ENCODE results near the gene PGAP6. TPM values are rescaled to one million over a fixed set of nuclear protein-coding genes. Genes with fewer than 3 reads are reported as not detected.
"Not testable (repeated sequence)": the region's sequence is repeated elsewhere in the genome, so short reads cannot be mapped to it uniquely, and the experiment has no call there.

The PGAP6 gene
- total RNA-seq, 2 experiments from 2014 or later, result 59.2 to 59.9 TPM

DNA sequence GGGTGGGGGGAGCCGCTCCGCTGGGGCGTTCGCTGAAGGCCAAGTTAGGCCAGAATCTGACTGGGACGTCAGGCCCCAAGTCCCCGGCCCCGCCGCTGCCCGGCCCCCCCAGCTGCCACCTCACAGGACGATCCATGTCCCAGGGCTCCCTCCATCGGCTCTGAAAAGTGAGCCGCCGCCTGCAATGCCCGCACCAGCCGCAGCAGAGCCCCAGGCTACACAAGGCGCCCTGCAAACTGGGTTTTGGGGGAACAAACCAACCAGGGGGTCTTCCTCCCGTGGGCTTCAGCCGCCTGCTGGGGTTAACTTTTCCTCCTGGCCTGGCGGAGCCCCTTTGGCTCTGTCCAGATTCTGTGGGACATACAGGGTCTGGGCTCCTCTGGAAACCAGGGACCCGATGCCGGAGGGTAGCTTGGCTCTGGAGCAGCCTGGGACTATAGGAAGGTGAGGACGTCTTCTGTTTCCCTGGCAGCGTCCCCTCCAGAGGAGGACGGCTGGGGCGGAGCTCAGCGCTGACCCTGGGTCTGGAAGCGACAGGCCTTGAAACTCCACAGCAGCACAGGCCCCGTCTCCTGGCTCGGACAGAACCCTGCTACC lies 16.1 kb upstream of the PGAP6 start:
- Mint-ChIP-seq H3K27me3 (peaks cover 11% of the 10 kb centered on the region), H3K4me3 (peak overlapping the region; percentile 56), H3K27ac (no peak overlapping the region), H3K9me3 (no peaks in the 10 kb centered on the region), H3K36me3 (ENCODE audit: low read depth) (no peaks in the 10 kb centered on the region), H3K4me1 (peaks cover 31% of the 10 kb centered on the region)
- ChIA-PET CTCF (no interaction called here), POLR2A (no interaction called here)
- peak; percentile 37 for DNase-seq

DNA sequence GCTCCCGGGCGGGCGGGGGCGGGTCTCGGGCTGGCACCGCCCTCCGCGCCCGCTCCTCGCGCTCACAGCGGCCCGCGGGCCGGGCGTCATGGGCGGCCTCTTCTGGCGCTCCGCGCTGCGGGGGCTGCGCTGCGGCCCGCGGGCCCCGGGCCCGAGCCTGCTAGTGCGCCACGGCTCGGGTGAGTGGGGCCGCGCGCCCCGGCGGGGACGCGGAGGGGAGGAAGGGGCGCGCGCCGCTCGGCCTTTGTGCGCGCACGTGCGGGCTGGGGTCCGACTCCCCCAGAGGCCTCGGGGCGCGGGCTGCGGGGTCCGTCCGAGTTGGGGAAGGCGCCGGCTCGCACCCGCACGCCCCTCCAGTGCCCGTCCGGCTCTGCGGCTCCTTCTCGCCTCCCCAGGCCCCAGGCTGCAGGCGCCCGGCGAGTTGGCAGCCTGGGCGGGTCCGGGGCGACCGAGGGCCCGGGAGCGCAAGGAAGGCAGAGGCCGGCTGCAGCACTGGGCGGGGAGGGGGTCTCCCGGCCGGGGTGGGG lies 15.4 kb upstream of the PGAP6 start, which contains the start of gene NME4:
NME4 (plus strand) TSS at position 65 of the 527 bp plus-strand sequence; CDS start at position 89, 24 bp downstream.
- peak; percentile 45 for DNase-seq
- ChIA-PET POLR2A (no interaction called here), CTCF (no interaction called here)
- no peaks in the 10 kb centered on the region for H3K36me3 Mint-ChIP-seq (ENCODE audit: low read depth)
- H3K27me3 Mint-ChIP-seq, result peaks cover 11% of the 10 kb centered on the region
- peaks cover 37% of the 10 kb centered on the region for H3K4me1 Mint-ChIP-seq
- no peaks in the 10 kb centered on the region for H3K9me3 Mint-ChIP-seq
- no peak within 1 kb of the TSS for H3K27ac Mint-ChIP-seq
- H3K4me3 Mint-ChIP-seq, result peak within 1 kb of the TSS; percentile 76

DNA sequence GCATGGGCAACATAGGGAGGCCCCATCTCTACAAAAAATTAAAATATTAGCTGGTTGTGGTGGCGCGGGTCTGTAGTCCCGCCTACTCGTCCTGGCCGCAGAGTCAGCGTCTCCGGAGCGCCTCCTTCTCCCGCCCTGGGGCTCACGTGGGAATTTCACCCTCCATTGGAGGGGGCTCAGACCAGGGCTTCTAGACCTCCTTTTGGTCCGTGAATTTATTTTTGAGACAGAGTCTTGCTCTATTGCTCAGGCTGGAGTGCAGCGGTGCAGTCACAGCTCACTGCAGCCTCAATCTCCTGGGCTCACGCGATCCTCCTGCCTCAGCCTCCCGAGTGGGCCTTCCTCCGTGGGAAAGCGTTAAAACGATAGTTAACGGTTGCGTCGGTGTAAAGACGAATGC lies 14.8 kb upstream of the PGAP6 start:
- H3K4me3 Mint-ChIP-seq, result peak overlapping the region; percentile 76
- peaks cover 43% of the 10 kb centered on the region for H3K4me1 Mint-ChIP-seq
- H3K27ac Mint-ChIP-seq, result no peak overlapping the region
- ChIA-PET CTCF (no interaction called here), POLR2A (no interaction called here)
- H3K36me3 Mint-ChIP-seq (ENCODE audit: low read depth), result peaks cover 4% of the 10 kb centered on the region
- H3K9me3 Mint-ChIP-seq, result peaks cover 5% of the 10 kb centered on the region
- H3K27me3 Mint-ChIP-seq, result peaks cover 11% of the 10 kb centered on the region
- DNase-seq, result no peak

DNA sequence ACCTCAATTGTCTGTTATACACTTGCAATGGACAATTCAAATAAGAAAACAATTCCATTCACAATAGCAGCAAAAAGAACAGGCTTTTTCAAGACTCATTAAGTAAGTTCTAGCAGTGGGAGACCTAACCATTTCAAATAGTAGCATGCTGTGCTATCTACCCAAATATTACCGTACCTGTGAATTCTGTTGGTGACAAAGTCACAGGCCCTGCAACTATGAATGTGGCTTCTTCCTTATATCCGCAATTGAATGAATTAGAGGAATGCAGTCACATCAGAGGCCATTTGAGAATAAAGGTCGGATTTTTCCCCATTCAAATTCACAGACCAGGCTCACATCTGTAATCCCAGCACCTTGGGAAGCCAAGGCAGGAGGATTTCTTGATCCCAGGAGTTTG lies 14.4 kb upstream of the PGAP6 start:
- H3K27ac Mint-ChIP-seq, result no peak overlapping the region
- DNase-seq, result no peak
- H3K36me3 Mint-ChIP-seq (ENCODE audit: low read depth), result peaks cover 4% of the 10 kb centered on the region
- peaks cover 43% of the 10 kb centered on the region for H3K4me1 Mint-ChIP-seq
- H3K9me3 Mint-ChIP-seq, result peaks cover 5% of the 10 kb centered on the region
- H3K27me3 Mint-ChIP-seq, result peaks cover 11% of the 10 kb centered on the region
- CTCF ChIA-PET, result no interaction called here
- peak overlapping the region; percentile 76 for H3K4me3 Mint-ChIP-seq
- POLR2A ChIA-PET, result no interaction called here

DNA sequence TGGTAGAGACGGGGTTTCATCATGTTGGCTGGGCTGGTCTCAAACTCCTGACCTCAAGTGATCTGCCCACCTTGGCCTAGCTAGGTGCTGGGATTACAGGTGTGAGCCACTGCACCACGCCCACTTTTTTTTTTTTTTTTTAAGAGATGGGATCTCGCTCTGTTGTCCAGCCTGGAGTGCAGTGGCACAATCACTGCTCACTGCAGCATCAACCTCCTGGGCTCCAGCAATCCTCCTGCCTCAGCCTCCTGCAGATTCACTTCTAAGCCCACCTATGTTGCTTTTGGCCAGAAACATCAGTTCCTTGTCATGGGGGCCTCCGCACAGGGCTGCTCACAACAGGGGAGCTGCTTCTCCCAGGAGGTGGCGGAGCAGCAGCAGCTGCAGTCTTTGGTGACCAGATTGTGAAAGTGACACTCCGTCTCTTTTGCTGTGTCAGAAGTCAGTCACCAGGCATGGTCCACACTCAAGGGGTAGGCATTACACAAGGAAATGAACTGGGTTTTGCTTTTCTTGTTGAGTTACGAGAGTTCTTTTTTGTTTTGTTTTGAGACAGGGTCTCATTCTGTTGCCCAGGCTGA lies 10.8 kb upstream of the PGAP6 start:
- ChIA-PET CTCF (interaction anchor here (1.0 kb wide), 1 partner anchor 103 kb away, joined by 3 read pairs; no protein-coding TSS in a partner anchor), POLR2A (interaction anchor here (1.3 kb wide), 1 partner anchor 9 kb away, joined by 5 read pairs; the partner anchor contains the start of gene DECR2)
- peaks cover 4% of the 10 kb centered on the region for H3K36me3 Mint-ChIP-seq (ENCODE audit: low read depth)
- H3K27me3 Mint-ChIP-seq, result peaks cover 11% of the 10 kb centered on the region
- no peak overlapping the region for H3K4me3 Mint-ChIP-seq
- H3K4me1 Mint-ChIP-seq, result peaks cover 25% of the 10 kb centered on the region
- H3K27ac Mint-ChIP-seq, result peak overlapping the region; percentile 64
- no peak for DNase-seq
- H3K9me3 Mint-ChIP-seq, result peaks cover 8% of the 10 kb centered on the region

DNA sequence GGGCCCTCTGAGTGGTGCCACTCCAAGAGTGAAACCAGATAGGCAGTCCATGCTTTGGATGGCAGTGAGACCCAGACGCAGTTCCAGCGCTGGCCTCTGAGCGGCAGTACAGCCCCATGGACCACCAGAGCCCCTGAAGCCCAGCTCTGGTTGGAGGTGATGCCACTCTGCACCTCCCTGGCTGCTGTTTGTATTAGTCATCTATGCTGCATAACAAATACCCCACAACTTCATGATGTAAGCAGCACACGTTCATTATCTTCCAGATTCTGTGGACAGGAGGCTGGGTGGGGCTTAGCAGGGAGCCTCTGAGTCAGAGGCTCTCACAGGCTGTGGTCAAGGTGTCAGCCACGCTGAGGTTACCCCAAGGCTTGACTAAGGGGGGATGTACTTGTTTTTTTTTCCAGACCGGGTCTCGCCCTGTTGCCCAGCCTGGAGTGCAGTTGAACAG lies 10.1 kb upstream of the PGAP6 start:
- ChIA-PET POLR2A (interaction anchor here (1.3 kb wide), 1 partner anchor 9 kb away, joined by 5 read pairs; the partner anchor contains the start of gene DECR2), CTCF (interaction anchor here (1.0 kb wide), 2 partner anchors 96 to 104 kb away, joined by 3 read pairs; no protein-coding TSS in a partner anchor)
- no peak overlapping the region for H3K4me3 Mint-ChIP-seq
- H3K36me3 Mint-ChIP-seq (ENCODE audit: low read depth), result peaks cover 4% of the 10 kb centered on the region
- H3K4me1 Mint-ChIP-seq, result peaks cover 25% of the 10 kb centered on the region
- peak overlapping the region; percentile 64 for H3K27ac Mint-ChIP-seq
- H3K9me3 Mint-ChIP-seq, result peaks cover 8% of the 10 kb centered on the region
- H3K27me3 Mint-ChIP-seq, result peaks cover 11% of the 10 kb centered on the region
- DNase-seq, result peak; percentile 78

DNA sequence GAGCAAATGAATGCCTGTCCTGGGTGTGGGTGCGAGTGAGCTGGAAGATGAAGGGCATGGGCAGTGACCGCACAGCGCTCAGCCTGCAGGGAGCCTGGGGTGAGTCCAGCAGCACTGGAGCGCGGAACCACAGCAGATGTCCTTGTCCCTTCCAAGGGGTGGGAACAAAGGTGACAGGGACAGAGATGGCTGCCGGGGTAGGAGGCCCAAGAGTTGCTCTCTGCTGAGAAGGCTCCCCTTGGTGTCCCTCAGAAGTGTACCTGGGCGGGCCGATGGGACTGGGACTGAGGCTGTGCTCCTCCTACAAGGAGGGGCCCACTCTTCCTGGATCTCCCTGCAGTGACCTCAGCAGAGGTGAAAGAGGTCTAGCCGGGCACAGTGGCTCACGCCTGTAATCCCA lies 7.6 kb upstream of the PGAP6 start:
- peaks cover 8% of the 10 kb centered on the region for H3K9me3 Mint-ChIP-seq
- H3K4me1 Mint-ChIP-seq, result peaks cover 17% of the 10 kb centered on the region
- no peaks in the 10 kb centered on the region for H3K27me3 Mint-ChIP-seq
- no peak overlapping the region for H3K4me3 Mint-ChIP-seq
- no peak for DNase-seq
- H3K27ac Mint-ChIP-seq, result no peak overlapping the region
- H3K36me3 Mint-ChIP-seq (ENCODE audit: low read depth), result peaks cover 4% of the 10 kb centered on the region
- CTCF ChIA-PET, result no interaction called here
- POLR2A ChIA-PET, result no interaction called here

DNA sequence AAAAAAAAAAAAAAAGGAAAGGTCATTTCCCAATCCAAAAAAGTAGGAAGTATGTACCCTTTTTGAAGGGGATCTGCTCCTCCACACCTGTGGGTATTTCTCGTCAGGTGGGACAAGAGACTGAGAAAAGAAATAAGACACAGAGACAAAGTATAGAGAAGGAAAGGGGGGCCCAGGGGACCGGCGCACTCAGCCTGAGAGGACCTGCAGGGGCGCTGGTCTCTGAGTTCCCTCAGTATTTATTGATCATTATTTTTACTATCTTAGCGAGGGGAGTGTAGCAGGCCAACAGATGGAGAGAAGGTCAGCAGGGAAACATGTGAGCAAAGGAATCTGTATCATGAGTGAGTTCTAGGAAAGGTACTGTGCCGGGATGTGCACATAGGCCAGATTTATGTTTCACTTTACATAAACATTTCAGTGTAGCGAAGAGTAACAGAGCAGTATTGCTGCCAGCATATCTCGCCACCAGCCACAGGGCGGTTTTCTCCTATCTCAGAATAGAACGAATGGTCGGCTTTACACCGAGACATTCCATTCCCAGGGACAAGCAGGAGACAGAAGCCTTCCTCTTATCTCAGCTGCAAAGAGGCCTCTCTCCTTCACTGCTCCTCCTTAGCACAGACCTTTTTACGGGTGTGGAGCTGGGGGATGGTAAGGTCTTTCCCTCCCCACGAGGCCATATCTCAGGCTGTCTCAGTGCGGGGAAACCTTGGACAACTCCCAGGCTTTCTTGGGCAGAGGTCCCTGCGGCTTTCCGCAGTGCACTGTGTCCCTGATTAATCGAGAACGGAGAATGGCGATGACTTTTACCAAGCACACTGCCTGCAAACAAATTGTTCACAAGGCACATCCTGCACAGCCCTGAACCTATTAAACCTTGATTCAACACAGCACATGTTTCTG lies 6.2 kb upstream of the PGAP6 start:
- peaks cover 23% of the 10 kb centered on the region for H3K4me1 Mint-ChIP-seq

DNA sequence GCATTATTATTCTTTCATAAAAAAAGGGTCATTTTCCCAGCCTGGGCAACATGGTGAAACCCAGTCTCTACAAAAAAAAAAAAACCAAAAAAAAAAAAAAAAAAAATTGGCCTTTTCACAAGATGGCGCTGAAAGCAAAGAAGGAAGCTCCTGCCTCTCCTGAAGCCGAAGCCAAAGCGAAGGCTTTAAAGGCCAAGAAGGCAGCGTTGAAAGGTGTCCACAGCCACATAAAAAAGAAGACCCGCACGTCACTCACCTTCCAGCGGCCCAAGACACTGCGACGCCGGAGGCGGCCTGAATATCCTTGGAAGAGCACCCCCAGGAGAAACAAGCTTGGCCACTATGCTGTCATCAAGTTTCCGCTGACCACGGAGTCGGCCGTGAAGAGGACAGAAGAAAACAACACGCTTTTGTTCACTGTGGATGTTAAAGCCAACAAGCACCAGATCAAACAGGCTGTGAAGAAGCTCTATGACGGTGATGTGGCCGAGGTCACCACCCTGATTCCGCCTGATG lies 4.9 kb upstream of the PGAP6 start:
- Mint-ChIP-seq H3K36me3 (ENCODE audit: low read depth) (peaks cover under 1% of the 10 kb centered on the region), H3K27me3 (peaks cover 10% of the 10 kb centered on the region), H3K9me3 (peaks cover 4% of the 10 kb centered on the region), H3K27ac (no peak overlapping the region), H3K4me3 (no peak overlapping the region), H3K4me1 (peaks cover 17% of the 10 kb centered on the region)
- no peak for DNase-seq
- POLR2A ChIA-PET, result interaction anchor here (0.7 to 1.2 kb wide), 2 partner anchors 15 to 327 kb away, joined by 3 to 4 read pairs; partner anchors contain the start of gene DECR2
- CTCF ChIA-PET, result interaction anchor here (0.6 to 1.2 kb wide), 4 partner anchors 54 to 153 kb away, joined by 3 read pairs; no protein-coding TSS in a partner anchor

More for the DNA sequence above, 6.2 kb upstream of the PGAP6 start:
- H3K27me3 Mint-ChIP-seq; DNase-seq; H3K36me3 Mint-ChIP-seq (ENCODE audit: low read depth); H3K27ac Mint-ChIP-seq; POLR2A ChIA-PET; H3K9me3 Mint-ChIP-seq; H3K4me3 Mint-ChIP-seq: not testable (repeated sequence)
- CTCF ChIA-PET, result interaction anchor here (0.7 kb wide), 1 partner anchor 184 kb away, joined by 3 read pairs; no protein-coding TSS in a partner anchor

DNA sequence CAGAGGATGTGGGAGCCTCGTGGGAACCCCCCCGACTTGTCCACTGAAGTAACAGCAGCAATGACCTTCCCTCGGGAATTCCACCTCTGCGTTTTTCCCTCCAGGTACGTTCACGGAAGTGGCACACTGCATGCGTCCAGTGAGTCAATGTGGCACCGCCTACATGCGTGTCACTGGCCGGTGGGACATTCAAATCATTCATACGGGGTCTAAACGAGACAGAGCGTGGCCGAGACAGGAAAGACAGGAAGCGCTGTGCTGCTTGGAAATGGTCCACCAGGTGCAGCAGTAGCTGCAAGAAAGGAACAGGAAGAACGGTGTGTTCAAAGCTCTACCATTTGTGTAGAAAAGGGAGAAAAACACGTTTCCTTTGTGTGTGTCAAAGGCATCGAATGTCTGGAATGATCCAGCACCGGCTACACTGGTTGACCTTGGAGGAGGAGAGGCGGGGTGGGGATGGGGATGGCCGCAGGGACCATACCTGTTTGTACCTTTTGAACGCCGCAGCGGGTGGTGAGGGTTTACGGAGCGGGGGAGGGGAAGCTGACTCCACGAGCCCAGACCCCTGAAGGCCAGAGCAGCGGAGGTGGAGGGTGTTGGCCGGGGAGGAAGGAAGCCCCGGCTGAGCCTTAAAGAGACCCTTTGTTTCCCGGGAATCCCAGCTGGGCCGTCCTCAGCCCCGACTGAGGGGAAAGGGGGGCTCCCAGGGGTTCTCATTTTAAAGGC lies 1.7 kb upstream of the PGAP6 start:
- peaks cover 10% of the 10 kb centered on the region for H3K27me3 Mint-ChIP-seq
- CTCF ChIA-PET, result interaction anchor here (0.6 to 1.5 kb wide), 2 partner anchors 12 to 277 kb away, joined by 3 to 5 read pairs; no protein-coding TSS in a partner anchor
- H3K4me1 Mint-ChIP-seq, result peaks cover 24% of the 10 kb centered on the region

DNA sequence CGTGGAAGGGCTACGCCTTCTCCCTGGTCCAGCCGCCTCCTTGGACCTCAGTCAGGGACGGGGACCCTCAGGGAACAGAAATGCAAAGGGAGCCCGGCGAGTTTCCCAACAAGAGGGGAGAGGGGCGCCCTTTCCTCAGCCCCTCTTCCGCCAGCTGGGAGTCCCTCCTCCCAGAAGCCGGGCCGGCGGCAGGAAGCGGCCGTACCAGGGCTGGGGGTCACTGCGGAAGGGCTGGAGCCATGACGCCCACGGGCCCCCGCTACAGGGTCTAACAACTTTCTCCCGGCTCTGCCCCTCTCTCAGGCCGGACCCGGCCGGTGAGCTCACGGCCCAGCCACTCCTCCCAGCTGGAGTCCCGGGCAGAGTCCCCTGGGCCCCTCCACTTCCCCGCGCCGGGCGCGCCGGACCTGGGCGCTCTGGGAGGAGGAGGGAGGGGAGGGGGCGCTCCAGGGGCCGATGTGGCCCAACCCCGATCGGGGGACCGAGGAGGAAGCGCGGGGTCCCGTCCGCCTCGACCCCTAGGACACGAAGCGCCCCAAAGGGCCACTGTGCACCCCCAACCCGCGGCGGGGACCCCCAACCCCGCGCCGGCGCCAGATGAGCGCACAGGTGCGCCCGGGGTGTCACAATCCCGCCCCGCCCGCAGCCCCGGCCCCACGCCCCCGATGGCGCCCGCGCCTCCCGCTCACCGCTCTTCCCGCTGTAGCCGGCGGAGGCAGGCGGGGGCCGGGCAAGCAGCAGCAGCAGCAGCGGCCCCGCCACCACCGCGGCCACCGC lies 578 bp downstream of the PGAP6 start:
- Mint-ChIP-seq H3K27me3 (peaks cover 10% of the 10 kb centered on the region), H3K4me3 (peak overlapping the region; percentile 79), H3K36me3 (ENCODE audit: low read depth) (peaks cover 5% of the 10 kb centered on the region), H3K27ac (no peak overlapping the region), H3K4me1 (peaks cover 24% of the 10 kb centered on the region), H3K9me3 (no peaks in the 10 kb centered on the region)
- CTCF ChIA-PET, result no interaction called here
- DNase-seq, result peak; percentile 36
- POLR2A ChIA-PET, result interaction anchor here (0.8 to 3.2 kb wide), 3 partner anchors 11 to 407 kb away, joined by 3 to 23 read pairs (median 3); partner anchors contain the start of genes CHTF18, MRPL28 and RPUSD1

More for the DNA sequence above, 1.7 kb upstream of the PGAP6 start:
- Mint-ChIP-seq H3K9me3 (no peaks in the 10 kb centered on the region), H3K27ac (peak overlapping the region; percentile 34), H3K4me3 (peak overlapping the region; percentile 83), H3K36me3 (ENCODE audit: low read depth) (peaks cover 5% of the 10 kb centered on the region)
- POLR2A ChIA-PET, result interaction anchor here (2.1 to 3.2 kb wide), 2 partner anchors 13 to 17 kb away, joined by 12 to 23 read pairs; partner anchors contain the start of genes DECR2 and MRPL28
- DNase-seq, result peak; percentile 41
